ENCODE data around the gene WNT9B.

GRCh38 chr17:46908068-46908737 is 56.8 kb downstream of the WNT9B start:
- no peak for TF ChIP-seq CEBPB (IDR thresholded peaks at IDR 0.05)
- no peak for TF ChIP-seq JUN (IDR thresholded peaks at IDR 0.05)

All from A549 (cell line).